ENCODE results near the gene PARD3B.
A peak's percentile ranks its signal among the peaks of the same experiment; 100 is the strongest.

PARD3B gene

DNA sequence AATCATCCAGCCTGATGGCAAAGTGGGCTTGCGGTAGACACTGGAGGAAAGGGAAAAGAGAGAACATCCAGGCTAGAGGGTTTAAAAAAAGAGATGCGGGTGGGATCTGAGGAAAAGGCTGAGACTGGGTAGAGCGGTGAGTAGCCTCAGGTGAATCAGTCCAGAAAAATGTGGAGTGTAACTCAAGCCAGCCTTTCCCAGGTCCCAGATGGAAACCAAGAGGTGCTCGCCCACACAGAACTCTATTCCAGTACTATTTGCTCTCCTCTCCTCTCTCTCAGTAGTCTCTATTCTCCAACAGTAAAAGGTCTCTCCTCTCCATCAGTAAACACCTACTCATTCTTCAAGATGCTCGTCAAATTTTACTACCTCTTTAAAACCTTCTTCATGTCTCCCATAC lies 1098.7 kb downstream of the PARD3B start:
- DNase-seq = no peak

DNA sequence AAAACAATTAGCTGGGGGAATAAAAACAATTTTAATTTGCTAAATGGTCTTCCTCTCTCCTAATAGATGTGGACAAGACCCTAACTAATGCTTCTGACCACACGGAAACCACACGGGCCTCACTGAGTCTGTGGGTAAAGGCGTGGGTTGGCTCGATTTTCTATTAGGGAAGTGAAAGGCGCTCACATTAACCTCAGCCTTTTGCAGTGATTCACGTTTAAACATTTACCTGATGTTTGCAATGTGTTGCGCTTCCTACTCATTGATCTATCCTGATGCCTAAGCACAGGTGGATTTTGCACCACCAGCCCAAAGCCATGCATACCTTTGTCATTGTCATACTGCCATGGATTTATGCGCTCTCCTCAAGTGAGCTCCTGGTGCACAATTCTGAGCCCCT lies 1101.4 kb downstream of the PARD3B start:
- DNase-seq = no peak

DNA sequence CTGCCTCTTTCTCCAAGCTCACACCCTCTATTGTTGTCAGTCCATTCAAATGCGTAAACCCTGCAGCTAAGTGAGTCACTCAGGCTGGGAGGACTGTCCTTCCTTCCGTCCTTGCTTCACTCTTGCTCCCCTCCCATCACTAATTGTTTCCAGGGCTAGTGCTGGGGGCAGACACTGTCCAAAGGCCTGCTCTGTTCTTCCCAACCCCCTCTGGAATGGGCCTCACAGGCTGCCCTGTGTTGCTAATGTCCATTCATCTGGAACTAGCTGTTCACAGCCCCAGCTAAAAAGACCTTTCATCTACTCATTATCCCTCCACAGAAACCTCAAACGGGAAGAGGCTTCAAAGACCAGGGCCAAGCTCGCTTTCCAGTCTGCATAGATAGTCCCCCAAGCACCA lies 1105.2 kb downstream of the PARD3B start:
- peak; percentile 3 for DNase-seq

DNA sequence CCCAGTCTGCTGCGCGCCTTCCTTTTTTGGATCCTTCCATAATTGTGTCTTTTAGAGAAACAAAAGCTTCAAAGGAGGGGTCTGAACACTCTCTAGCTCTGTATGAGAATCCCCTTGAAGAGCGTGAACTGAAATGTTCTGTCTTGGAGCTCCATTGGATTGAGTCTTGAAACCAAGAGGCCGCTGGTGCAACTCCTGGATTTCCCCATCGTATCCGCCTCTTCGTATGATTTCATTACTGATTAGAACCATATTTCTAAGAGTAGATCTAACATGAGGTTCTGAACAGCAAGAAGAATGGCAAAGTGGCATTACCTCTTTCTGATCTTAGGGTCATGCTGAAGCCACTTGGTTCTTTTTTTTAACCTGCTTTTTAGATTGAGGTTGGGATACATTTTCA lies 1105.7 kb downstream of the PARD3B start:
- no peak for DNase-seq

DNA sequence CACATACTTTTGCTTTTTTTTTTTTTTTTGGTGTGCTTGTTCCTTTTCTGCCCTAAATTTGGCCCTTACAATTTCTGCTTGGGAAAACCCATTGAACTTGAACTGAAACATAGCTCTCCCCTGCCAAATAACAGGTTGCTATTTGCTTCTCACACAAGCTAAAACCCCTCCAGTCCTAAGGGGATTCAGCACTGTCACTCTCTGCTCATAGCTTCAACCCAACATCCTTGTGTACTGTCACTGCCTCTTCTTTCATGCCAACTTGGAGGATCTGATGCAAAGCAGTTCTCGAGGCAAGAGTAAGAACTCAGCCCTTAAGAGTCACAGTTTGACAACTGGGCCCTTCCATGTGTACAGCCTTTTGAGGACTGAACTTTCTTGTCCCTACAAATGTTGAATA lies 1106.4 kb downstream of the PARD3B start:
- DNase-seq = no peak

DNA sequence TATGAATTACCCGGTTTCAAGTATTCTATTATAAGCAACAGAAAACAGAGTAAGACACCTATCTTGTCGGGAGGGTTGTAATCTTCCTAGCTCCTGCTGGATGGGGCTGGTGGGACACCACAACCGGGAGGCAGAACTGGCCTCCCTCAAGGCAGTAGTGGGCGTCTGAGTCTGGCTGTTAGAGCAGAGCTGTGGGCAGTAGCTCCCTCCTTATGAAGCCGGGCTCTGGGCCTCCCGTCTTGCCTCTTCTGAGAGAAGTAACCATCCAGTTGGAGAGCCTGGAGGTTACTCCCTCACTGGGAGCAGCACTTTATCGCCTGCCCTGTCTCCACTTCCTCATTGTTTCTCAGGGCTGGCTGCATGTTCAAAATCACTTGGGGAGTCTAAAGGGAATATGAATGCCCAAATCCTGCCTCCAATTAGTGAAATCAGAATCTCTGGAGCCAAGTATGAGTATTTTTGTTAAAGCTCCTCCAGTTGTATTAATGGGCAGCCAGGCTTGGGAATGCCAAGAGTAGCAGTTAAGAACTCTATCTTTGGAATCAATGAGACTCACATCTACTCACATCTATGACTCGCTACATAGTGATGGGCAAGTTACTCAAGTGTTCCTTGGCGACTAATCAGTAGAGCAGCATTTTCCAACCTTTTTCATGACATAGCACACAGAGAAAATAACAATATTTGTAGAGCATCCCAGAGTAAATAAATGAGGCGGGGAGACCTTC lies 1109.8 kb downstream of the PARD3B start:
- no peak for DNase-seq

DNA sequence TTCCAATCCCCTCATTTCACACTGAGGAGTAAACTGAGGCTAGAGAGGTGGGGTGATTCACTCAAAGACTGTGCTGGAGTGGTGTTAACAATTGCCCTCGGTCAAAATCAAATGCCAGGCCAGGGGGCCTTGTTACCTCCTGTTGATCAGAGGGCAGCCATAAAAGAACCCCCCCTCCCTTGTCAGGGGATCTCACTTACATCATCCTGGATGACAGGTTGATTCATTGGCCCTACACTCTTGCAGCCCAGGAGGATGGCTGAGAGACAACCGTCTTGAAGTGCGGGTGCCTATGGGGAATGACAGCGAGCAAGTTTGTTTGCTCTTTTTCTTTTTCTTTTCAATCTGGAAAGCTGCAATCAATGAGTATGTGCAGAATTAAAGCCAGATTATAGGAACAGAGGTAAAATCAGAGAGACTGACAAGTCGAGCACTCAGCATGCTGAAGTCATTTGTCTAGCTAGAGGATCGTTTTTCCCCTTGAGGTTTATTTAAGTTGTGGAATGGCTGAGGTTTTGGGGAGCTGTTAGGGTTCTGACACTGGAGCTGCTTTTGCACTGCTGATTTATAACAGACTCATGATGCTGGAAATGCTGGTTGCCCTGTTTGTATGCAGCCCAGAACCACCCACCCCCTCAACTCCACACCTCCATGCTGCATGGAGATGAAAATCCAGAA lies 1110.6 kb downstream of the PARD3B start:
- DNase-seq = no peak

DNA sequence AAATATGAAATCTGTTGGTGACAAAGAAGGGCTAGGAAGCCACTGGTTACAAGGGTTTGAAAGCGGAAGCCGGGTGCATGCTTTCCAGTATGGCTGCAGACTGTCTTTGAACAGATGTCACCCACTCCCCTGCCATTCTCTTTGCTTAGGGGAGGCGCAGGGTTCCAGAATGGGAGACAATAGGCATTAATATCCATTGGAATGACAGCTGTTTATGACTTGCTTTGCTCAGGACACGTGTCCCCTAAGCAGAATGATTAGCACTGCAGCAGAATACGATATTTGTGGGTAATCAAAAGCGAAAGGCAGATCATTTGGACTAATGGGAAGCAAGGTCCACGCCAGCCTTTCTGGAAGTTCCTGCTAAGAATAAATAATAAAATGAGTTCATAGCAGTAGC lies 1111.2 kb downstream of the PARD3B start:
- DNase-seq = no peak

DNA sequence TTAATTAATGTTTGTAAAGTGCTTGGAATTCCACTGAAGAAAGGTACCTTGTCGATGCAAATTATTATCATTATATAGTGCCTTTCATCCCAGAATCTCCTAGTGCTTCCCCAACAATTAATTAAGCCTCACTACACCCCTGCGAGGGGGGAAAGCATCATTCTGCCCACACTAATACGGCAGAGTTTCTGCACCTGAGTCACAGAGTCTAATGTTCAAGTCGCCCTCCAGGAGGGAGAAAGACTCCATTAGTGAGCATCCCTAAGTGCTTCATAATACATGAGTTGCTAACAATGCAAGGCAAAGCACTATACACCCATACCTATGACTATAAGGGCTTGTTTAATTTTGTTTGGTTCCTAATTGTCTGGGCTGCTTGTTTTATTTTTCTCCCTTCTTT lies 1111.7 kb downstream of the PARD3B start:
- DNase-seq = no peak

DNA sequence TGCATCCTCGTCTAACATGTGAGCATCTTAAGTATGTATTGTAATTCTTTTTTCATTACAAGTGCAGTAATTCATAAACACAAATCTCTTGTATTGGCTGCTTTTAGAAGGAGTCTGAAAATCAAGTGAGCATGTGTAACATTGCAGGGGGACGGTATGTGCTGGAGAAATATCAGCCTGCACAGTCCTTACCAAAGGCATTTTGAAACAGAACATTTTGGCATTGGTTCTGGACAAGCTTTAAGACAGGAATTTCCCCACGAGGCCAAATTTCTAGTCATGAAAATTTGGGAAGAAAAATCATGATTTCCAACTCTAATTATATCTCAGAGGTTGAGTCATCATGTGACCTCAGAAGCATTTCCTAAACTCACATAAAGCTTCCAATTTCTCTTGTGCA lies 1112.3 kb downstream of the PARD3B start:
- DNase-seq = no peak

DNA sequence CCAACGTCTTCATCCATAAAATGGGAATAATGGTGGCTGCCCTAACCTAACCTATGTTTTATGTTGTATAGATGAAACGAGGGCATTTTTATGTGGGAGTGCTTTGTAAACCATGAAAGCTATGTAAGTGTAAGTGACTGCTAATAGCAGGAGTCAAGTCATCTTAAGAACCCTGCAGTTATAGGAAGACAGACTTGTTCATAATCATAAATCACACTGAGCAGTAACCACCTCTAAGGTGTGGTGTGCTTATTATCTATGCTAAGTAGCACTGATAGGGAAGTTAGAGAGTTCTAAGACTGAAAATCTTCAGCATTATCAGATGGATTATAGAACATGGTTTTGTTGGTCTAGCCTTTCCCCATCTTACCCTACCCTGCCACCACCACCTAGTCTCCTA lies 1112.8 kb downstream of the PARD3B start:
- DNase-seq = no peak

DNA sequence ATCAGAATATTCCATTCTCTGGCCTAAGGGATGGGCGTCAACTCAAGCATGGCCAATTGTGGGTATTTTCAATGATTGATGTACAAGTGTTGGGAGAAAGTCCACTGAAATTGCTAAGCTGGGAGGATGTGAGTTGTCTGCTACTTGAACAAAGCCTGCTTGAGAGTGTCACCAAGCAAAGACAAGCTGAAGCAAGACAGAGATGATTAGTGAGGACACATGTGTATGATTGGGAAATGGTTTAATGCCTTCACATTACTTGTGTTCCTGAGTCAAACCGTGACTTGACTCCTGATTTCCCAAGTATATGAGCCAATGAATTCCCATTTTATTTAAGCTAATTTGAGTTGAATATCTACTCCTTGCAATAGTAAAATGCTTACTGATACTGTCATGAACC lies 1113.3 kb downstream of the PARD3B start:
- no peak for DNase-seq

DNA sequence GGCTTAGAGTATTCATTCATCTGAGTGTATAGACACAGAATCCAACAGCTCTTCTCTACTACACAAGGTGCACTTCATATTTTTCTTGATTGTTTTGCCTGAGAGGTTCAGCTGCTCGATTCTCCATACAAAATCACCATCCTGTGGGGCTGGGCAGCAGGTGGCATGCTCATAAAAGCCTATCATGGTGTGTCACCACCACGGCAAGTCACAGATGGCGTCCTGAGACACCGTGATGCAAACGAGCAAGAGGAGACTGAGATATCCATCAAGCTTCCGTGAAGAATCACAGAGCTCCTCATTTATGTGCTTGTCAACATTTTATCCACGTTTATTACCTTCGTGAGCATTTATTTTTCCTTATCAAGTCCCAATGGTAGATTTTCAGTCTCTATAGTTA lies 1114.6 kb downstream of the PARD3B start:
- DNase-seq = peak; percentile 75

DNA sequence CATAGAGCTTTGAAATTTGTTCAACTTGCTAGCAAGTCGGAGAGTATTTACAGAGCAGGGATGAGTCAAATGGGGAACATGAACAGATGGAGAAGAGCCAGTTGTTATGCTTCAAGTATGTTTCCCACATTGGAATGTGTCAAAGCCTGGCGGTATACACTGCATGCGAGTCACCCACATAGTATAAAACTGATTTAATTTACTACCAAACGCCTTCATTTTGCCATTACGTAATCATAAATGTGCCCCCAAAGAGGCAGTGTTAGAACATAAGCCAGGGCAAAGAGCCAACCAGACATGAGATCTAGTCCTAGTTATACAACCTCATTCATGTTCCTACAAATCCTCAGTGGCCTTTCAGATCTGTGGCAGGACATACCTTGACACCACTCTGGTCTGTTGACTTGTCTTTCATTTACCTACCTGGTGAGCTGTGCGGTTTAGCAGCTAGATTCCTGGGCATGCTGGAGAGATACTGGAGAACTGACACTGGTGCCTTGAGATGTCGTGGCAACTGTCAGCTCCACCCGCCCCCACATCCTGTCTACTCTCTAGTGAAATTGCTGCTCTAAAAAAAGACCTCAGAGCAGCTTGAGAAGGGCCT lies 1115.3 kb downstream of the PARD3B start:
- peak; percentile 60 for DNase-seq

DNA sequence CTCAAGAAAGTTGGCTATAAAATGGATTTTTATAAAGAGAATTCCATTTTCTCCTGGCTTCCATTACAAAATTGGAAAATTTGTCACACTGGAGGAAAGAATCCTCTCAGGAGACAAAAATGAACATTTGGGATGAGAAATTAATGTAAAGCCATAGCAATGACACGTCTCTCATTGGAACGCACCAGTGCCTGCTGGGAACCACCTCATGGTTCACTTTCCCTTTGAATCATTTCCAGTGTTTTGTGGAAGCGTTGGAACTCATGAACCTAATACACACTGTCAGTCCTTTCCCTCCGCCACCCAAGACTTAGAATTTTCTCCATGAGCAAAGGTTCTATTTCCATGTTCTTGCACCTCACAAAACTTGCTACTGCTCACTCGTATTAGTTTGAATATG lies 1116.0 kb downstream of the PARD3B start:
- no peak for DNase-seq

DNA sequence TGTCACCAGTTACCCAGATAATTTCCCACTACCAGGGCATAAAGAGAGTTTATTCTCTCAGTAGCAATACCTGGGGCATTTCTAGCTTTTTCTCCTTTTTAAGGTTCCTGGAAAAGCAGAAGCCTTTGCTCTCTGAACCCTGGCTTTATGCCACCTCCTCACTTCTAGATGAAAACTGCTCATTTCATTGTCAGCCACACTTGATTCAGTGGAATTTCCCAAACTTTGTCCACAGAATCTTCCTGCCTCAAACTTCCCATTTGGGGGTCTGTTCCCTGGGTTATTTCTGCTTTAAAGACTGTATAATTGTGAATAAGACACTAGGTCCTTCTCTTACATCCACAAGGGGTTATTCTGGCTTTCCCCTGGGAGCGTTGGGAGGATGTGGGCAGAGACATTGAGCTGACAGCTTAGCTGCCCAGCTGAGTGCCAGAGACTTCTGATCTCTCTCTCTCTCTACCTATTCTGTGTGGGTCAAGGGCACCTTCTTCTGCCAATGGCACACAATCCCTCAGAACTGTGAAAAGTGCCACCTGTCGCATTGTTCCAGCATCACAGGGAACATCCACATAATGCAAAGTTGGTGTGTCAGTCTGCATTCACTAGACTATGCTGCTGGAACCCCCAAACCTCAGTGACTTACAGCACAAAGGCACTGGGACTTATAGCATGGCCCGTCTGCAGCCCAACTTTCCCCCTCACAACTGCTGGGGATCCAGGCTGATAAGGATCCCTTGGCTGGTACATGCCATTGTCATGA lies 1117.1 kb downstream of the PARD3B start:
- DNase-seq = no peak

DNA sequence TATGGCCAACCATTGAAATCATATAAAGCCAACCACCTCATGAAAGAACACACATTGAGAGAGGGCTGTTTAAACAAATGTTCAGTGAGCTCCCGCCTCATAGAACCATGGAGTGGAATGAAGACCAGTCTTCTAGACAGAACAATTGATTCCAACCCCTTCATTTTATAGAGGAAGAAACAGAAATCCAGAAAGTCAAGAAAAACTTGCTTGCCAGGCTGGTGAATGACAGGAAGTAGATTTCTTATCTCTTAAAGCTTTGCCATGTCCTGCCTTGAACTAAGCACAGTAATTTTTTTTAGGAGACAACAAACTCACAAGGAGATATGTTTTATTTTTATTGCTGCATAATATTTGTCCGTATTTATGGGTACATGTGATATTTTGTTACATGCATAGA lies 1120.5 kb downstream of the PARD3B start:
- peak; percentile 28 for DNase-seq
